ENCODE data around the gene BNIPL.

Gene BNIPL

DNA sequence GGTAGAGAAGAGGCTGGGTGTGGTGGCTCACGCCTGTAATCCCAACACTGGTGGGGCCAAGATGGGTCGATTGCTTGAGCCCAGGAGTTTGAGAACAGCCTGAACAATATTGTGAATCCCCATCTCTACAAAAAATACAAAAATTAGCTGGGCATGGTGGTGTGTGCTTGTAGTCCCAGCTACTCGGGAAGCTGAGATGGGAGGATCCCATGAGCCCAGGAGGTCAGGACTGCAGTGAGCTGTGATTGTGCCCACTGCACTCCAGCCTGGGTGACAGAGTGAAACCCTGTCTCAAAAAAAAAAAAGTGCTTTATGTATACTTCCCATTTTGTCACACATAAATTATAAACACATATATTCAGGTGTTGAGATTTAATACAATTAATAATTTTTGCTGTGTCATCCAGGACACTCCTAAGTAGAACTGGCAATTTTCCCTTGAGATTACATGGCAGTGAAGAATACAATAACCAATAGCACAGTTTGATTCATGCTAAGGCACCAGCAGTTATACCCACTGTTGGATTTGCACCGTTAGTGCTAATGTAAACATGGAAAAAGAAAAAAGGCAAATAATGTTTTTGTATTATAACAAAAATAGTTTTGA lies 49.7 kb downstream of the BNIPL start:
- Histone ChIP-seq H3K27me3 (replicated peaks; ENCODE audit: control insufficient read depth, insufficient read depth, low read length) (no peaks in the 10 kb centered on the region), H3K36me3 (ENCODE audit: control insufficient read depth, insufficient read depth, low read length) (no peaks in the 10 kb centered on the region), H3K4me3 (replicated peaks; ENCODE audit: low read depth, low read length) (no peak overlapping the region)
- TF ChIP-seq, protein P1, sequence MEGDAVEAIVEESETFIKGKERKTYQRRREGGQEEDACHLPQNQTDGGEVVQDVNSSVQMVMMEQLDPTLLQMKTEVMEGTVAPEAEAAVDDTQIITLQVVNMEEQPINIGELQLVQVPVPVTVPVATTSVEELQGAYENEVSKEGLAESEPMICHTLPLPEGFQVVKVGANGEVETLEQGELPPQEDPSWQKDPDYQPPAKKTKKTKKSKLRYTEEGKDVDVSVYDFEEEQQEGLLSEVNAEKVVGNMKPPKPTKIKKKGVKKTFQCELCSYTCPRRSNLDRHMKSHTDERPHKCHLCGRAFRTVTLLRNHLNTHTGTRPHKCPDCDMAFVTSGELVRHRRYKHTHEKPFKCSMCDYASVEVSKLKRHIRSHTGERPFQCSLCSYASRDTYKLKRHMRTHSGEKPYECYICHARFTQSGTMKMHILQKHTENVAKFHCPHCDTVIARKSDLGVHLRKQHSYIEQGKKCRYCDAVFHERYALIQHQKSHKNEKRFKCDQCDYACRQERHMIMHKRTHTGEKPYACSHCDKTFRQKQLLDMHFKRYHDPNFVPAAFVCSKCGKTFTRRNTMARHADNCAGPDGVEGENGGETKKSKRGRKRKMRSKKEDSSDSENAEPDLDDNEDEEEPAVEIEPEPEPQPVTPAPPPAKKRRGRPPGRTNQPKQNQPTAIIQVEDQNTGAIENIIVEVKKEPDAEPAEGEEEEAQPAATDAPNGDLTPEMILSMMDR (IDR thresholded peaks at IDR 0.05; ENCODE audit: insufficient read depth, low read length, poor library complexity, severe bottlenecking), result no peak
- DNase-seq (ENCODE audit: extremely low read depth, insufficient read length), result no peak
